MM.1S (cell line): ENCODE data around the gene PTPRN2.
"Not testable (repeated sequence)": the region's sequence is repeated elsewhere in the genome, so short reads cannot be mapped to it uniquely, and the experiment has no call there.

Experiments used
- EZH2 ChIP-seq: fragments of 300-600 bp; sonication (generic); optimal IDR thresholded peaks from 2 replicates; pipeline ENCODE3; 2017; ENCODE audit warnings: low read depth, mild to moderate bottlenecking, antibody characterized with exemption, low read length, mixed read lengths
- EZH2phosphoT487 ChIP-seq: fragments of 300-600 bp; sonication (generic); IDR thresholded peaks from 2 replicates; pipeline ENCODE4 v1.6.1; 2018; ENCODE audit warnings: antibody characterized with exemption, low read length
- TF ChIP-seq, protein P1 (sequence below): fragments of 300-600 bp; sonication (generic); IDR thresholded peaks from 2 replicates; pipeline ENCODE4 v1.5.1; 2016; ENCODE audit warnings: antibody characterized with exemption, low read length, mixed read lengths

DNA sequence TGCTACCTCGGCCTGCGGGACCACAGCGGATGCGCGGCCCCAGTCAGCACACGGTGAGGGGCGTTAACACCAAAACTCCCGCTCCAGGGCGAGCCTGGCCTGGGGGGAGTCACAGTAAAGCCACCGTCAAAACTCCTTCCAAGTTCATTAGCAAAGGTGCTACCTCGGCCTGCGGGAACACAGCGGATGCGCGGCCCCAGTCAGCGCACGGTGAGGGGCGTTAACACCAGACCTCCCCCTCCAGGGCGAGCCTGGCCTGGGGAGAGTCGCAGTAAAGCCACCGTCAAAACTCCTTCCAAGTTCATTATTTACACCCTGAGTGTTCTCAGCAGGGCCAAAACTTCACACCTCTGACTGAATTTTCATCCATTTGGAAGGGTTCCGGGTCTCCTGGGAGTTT is 130.0 kb downstream of the PTPRN2 start:
- TF ChIP-seq, protein P1, sequence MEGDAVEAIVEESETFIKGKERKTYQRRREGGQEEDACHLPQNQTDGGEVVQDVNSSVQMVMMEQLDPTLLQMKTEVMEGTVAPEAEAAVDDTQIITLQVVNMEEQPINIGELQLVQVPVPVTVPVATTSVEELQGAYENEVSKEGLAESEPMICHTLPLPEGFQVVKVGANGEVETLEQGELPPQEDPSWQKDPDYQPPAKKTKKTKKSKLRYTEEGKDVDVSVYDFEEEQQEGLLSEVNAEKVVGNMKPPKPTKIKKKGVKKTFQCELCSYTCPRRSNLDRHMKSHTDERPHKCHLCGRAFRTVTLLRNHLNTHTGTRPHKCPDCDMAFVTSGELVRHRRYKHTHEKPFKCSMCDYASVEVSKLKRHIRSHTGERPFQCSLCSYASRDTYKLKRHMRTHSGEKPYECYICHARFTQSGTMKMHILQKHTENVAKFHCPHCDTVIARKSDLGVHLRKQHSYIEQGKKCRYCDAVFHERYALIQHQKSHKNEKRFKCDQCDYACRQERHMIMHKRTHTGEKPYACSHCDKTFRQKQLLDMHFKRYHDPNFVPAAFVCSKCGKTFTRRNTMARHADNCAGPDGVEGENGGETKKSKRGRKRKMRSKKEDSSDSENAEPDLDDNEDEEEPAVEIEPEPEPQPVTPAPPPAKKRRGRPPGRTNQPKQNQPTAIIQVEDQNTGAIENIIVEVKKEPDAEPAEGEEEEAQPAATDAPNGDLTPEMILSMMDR, result not testable (repeated sequence)
- not testable (repeated sequence) for TF ChIP-seq EZH2phosphoT487, EZH2
